ENCODE results near the gene GPANK1. TPM values are rescaled to one million over a fixed set of nuclear protein-coding genes. Genes with fewer than 3 reads are reported as not detected.

The GPANK1 gene
- total and polyA plus RNA-seq, 9 of the 15 experiments (the other 6 are each of a cell fraction or from before 2014, with no cell fraction given): 32.2 to 111 (median 46.3) TPM

- TF ChIP-seq SFPQ (IDR thresholded peaks at IDR 0.05; ENCODE audit: low read depth, low read length): no peak
- peak; percentile 64; the same call in 1 of the 2 replicates for TF ChIP-seq TFAP4 (CRISPR knock-in tag; IDR thresholded peaks at IDR 0.05; ENCODE audit: borderline replicate concordance)
- peak; percentile 81 for TF ChIP-seq SUPT5H (IDR thresholded peaks at IDR 0.05)
- TF ChIP-seq POU5F1 (IDR thresholded peaks at IDR 0.05; ENCODE audit: borderline replicate concordance, low read depth, low read length, partially characterized antibody): no peak
- TF ChIP-seq PYGO2 (tag; IDR thresholded peaks at IDR 0.05): no peak
- peak; percentile 21; the same call in 1 of the 2 replicates for TF ChIP-seq RHOXF2B (CRISPR knock-in tag; conservative IDR thresholded peaks at IDR 0.05)
- no peak; the same call in 1 of the 2 replicates for TF ChIP-seq CHCHD3 (CRISPR knock-in tag; IDR thresholded peaks at IDR 0.05)
- peak in 2 of 3 experiments; percentile 9 to 57; a peak in 2 of 6 replicates for TF ChIP-seq ZBTB11 (CRISPR knock-in tag; IDR thresholded peaks at IDR 0.05)
- no peak for TF ChIP-seq SRSF1 (IDR thresholded peaks at IDR 0.05; ENCODE audit: low read depth, low read length)
- TF ChIP-seq L3MBTL2 (IDR thresholded peaks at IDR 0.05): no peak; the same call in 1 of the 2 replicates
- TF ChIP-seq TEAD4 (IDR thresholded peaks at IDR 0.05; ENCODE audit: low read length): peak; percentile 84
- no peak for TF ChIP-seq TEAD4 (CRISPR knock-in tag; IDR thresholded peaks at IDR 0.05; ENCODE audit: borderline replicate concordance)
- no peak for TF ChIP-seq TGIF2 (CRISPR knock-in tag; IDR thresholded peaks at IDR 0.05)
- TF ChIP-seq ZNF76 (CRISPR knock-in tag; IDR thresholded peaks at IDR 0.05; ENCODE audit: borderline replicate concordance): no peak
Measured at GRCh38 chr6:31690231-31691077, 25.7 kb upstream of the GPANK1 start (continued).
